G401 (cell line): ENCODE measurements around the gene IGF2BP3. TPM values are rescaled to one million over a fixed set of nuclear protein-coding genes. Genes with fewer than 3 reads are reported as not detected.
"Not testable (repeated sequence)": the region's sequence is repeated elsewhere in the genome, so short reads cannot be mapped to it uniquely, and the experiment has no call there.

Experiments
- DNase-seq: peaks from one replicate; pipeline ENCODE4 v3.0.0-alpha.2; 2015; ENCODE audit warnings: low spot score
- in situ Hi-C: cut with HindIII; loops from 2 replicates; pipeline ENCODE4 v1.10.0; 2016; ENCODE audit warnings: low sequenced_read_pairs, mixed read lengths
- total RNA-seq: library from RNA; depleted of rRNA; stranded (reverse); fragments of >200 nt; shearing (Covaris generic); gene quantifications from 2 replicates; pipeline ENCODE4 v1.2.3, GENCODE V29; 2014

IGF2BP3 gene
- total RNA-seq, 1 experiment from 2014 or later = 69.7 TPM

- in situ Hi-C loops = no loop called here
- DNase-seq = no peak
Measured at GRCh38 chr7:23434147-23434917, 36.0 kb downstream of the IGF2BP3 start.

- DNase-seq = no peak
- in situ Hi-C loops = no loop called here
Measured at GRCh38 chr7:23431702-23432199, 38.5 kb downstream of the IGF2BP3 start.

DNA sequence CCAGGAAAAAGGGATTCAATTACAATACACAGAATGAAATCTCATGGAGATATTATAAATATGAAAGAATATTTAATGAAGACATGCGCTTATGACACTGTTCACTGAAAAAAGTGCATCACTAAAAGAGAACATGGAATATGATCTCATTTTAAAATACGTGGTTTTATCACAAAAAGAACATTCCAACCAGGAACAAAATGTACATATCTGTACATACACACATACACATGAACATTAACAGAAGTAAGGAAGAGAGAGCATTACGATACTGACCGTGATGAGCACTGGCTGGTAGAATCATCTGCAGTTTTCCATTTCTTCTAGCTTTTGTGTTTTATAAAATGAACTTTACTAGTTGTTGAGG is 39.4 kb downstream of the IGF2BP3 start:
- in situ Hi-C loops = no loop called here
- DNase-seq = no peak

DNA sequence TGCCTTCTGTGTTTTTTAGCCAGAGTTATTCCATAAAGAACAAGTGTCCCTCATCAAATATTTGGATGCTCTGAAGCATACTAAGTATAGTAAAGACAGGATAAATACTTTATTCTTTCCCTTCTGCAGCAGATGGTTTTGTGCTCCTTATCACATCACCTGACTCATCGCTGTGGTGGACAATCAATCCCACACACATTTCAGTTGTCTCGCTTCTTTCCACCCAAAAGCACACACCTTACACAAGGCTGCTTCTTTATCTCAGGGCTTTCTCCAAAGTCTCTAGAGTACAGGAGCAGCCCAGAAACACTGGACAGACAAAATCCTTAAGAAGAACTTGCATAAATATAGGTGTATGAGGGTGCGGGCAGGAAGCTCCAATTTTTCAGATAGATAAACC is 43.4 kb downstream of the IGF2BP3 start:
- DNase-seq = no peak
- in situ Hi-C loops = no loop called here

DNA sequence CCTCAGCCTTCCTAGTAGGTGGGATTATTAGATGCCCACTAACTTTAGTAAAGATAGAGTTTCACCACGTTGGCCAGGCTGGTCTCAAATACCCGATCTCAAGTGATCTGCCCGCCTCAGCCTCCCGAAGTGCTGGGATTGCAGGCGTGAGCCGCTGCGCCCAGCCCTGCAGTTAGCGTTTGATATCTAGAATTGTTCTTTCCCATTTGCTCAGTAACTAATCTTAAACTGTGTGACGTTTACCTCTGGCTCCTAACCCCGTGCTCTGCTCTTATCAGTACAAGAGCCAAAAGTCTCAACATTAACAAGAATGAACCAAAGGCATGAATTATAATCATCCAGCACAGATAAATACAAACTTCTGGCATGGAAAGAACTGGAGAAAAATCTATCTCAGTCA is 47.4 kb downstream of the IGF2BP3 start:
- no peak for DNase-seq
- in situ Hi-C loops = no loop called here

DNA sequence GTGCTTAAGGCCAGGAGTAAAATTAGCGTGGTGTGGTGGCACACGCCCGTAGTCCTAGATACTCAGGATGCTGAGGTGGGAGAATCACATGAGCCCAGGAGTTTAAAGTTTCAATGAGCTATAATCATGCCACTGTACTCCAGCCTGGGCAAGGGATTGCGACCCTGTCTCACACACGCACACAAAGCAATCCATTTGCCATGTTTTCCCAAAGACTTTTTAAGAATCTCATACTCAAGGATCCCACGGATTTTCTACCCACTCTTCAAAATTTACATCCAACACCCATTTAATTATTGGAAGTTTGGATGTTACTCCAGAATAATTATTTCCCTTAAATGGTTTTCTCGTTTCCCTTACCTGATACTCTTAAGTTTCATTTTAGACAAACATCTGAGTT is 47.9 kb downstream of the IGF2BP3 start:
- no peak for DNase-seq
- in situ Hi-C loops = no loop called here

DNA sequence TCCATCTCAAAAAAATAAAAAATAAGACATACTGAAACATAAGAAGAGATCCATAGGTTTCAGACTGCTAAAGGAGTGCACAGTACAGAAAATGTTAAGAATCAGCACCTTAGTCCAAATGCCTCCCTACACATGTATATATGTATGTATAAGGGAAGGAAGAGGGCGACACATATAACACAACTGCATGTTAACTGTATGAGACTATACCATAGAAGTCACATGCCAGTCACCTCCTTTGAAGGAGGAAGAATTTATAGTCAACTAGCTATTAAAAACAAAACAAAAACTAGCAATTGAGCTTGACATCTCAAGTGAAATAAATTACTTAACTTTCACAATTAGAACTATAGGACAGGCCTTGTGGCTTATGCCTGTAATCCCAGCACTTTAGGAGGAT is 50.4 kb downstream of the IGF2BP3 start:
- in situ Hi-C loops = no loop called here

DNA sequence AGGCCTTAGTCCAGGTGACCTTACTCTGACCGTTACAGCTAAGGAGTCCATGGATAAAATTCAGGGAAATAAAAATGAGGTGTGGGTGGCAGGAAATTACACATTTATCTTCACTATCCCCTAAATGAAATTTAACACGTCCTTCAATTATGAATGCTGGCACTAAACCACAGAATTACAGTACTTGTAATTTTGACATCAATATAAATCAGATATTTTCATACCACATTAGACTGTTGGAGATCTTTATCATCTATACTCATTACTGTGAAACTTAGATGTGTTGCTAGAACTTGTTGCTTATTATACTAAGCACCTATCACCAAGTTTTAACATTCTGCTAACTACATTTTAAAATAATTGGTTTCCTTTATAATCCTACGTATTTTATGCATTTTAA is 51.1 kb downstream of the IGF2BP3 start:
- DNase-seq = no peak
- in situ Hi-C loops = no loop called here

More for the DNA sequence above, 50.4 kb downstream of the IGF2BP3 start:
- DNase-seq = no peak

- DNase-seq = no peak
- in situ Hi-C loops = no loop called here
Measured at GRCh38 chr7:23418046-23418445, 52.2 kb downstream of the IGF2BP3 start.

GRCh38 chr7:23415198-23415597 is 55.1 kb downstream of the IGF2BP3 start:
- no peak for DNase-seq
- in situ Hi-C loops = no loop called here

GRCh38 chr7:23410446-23411183 is 59.7 kb downstream of the IGF2BP3 start:
- in situ Hi-C loops = no loop called here
- DNase-seq = no peak

GRCh38 chr7:23406564-23406963 is 63.7 kb downstream of the IGF2BP3 start:
- DNase-seq, in situ Hi-C loops: not testable (repeated sequence)

DNA sequence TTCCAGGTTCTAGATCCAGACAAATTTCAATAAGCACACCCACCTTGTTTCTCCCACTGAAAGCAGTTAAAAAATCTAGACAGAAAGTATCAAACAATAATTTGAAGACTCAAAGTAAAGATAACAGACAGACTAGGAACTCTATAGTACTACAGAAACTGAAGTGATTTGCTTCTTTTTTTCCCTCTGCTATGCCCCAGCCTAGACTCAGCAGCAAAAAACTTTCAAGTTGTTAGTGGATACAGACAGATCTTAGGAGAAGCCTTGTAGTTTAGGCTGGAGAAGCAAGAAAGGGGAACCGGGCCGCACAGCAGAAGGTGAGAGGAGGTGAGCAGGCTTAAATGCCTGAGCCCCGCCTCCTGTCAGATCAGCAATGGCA is 65.1 kb downstream of the IGF2BP3 start:
- DNase-seq = no peak
- in situ Hi-C loops = no loop called here

DNA sequence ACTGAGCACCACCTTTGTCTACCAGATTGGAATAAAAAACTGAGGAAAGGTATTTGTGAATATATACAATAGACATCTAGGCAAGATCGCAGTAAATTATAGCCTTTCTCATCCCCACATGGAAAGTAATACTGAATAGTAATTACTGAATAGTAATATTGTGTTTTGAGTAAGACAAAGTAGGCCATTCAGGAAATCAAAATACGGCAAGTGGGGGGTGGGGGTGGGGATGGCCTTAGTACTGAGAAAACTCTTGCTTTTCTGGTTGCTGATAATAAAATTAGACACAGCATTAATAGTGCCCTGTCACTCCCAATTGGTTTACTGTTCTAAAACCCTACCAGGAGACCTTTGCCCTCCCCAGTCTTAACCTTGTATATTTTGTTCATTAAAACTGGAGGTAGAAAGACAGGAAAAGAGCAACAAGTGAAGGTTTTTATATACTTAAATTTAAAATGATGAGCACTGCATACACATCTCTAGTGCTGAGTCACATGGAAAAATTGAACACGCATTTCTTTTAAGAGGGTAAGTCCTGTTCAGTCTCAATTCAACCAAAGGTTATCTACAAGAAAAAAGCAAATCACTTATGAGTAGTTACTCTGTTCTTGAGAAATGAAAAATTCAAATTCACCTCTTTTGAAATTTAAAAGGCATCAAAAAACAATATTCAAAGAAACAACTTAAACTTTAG is 65.6 kb downstream of the IGF2BP3 start:
- in situ Hi-C loops = loop anchor here (5.0 kb wide), 1 partner anchor 33 kb away; no protein-coding TSS in a partner anchor
- DNase-seq = no peak

- in situ Hi-C loops = loop anchor here (5.0 kb wide), 1 partner anchor 33 kb away; no protein-coding TSS in a partner anchor
- no peak for DNase-seq
Measured at GRCh38 chr7:23403970-23404369, 66.3 kb downstream of the IGF2BP3 start.

DNA sequence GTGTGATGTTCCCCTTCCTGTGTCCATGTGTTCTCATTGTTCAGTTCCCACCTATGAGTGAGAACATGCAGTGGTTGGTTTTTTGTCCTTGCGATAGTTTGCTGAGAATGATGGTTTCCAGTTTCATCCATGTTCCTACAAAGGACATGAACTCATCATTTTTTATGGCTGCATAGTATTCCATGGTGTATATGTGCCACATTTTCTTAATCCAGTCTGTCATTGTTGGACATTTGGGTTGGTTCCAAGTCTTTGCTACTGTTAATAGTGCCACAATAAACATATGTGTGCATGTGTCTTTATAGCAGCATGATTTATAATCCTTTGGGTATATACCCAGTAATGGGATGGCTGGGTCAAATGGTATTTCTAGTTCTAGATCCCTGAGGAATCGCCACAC is 72.2 kb downstream of the IGF2BP3 start:
- in situ Hi-C loops, DNase-seq: not testable (repeated sequence)

- DNase-seq = no peak
- in situ Hi-C loops = no loop called here
Measured at GRCh38 chr7:23397241-23397640, 73.0 kb downstream of the IGF2BP3 start.

DNA sequence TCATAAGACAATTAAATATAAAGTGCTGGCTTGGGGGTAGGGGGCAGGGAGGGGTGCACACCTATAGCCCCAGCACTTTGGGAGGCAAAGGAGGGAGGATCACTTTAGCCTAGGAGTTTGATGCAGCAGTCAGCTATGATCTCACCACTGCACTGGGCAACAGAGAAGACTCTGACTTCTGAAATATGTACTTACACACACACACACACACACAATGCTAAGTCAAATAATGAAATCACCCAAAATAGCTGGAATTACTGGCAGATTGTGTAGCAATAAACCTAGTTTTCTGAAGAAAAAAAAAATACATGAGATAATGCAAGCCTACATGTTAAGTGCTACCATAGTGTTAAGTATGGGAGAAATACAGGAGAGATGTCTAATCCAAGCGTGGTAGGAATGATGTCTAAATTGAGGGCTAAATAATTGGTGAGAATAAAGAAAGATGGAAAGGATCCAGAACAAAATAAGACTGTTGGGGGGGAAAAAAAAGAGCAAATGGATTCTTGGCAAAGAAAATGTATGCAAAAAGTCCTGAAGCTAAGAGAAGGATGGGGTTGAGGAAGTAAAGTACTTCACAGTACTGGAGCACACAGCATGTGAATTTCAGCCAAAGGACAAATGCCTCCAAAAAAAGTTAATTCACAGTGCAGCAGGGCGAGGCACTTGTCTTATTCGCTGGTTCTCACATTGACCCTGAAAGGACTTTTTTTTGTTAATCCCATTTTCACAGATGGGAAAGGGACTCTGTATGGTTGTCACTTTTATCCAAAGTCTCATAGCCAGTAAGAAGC is 73.9 kb downstream of the IGF2BP3 start:
- no peak for DNase-seq

DNA sequence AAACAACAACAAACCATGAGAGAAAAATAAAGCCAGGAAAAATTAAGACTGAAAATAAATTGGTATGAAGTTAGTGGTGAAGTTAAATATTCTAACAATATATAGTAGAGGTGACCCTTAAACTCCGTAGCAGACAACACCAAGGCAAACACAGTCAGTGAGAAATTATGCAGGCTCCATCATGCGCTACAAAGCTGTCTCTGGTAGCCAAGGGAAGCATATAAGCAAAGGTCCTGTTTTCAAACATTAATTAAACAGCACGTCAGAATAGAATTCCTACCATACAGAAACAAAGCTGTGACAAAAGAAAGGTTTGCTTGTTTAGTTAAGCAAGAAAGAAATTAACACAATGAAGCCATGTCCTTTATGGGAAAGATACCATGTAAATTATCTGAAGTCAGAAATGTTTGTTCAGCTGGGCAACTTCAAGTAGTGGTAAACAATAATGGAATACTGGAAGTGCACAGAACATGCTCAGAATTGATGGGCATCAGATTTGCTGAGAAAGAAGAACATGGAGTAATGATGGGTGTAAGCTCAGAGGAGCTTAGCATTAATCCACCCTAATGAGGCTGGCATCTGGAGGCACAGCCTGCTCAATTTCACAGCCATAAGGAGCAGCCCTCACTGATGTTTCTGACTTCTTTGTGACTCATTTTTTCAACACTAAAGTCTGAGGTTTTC is 75.7 kb downstream of the IGF2BP3 start:
- in situ Hi-C loops = no loop called here
- no peak for DNase-seq

More for the DNA sequence above, 73.9 kb downstream of the IGF2BP3 start:
- in situ Hi-C loops = no loop called here
